NCI-H460 (cell line): ENCODE data around the gene SNW1. TPM values are rescaled to one million over a fixed set of nuclear protein-coding genes. Genes with fewer than 3 reads are reported as not detected.

Source experiments
- DNase-seq: peaks from one replicate; pipeline ENCODE4 v3.0.0-alpha.2; 2016; ENCODE audit warnings: low read depth; ENCODE audit errors: extremely low read depth
- total RNA-seq: library from RNA; depleted of rRNA; stranded (reverse); fragments of >200 nt; shearing (Covaris generic); gene quantifications from 2 replicates; pipeline ENCODE4 v1.2.3, GENCODE V29; 2014; rRNA removed

SNW1 gene
- total RNA-seq, 1 experiment from 2014 or later = 104 TPM

DNA sequence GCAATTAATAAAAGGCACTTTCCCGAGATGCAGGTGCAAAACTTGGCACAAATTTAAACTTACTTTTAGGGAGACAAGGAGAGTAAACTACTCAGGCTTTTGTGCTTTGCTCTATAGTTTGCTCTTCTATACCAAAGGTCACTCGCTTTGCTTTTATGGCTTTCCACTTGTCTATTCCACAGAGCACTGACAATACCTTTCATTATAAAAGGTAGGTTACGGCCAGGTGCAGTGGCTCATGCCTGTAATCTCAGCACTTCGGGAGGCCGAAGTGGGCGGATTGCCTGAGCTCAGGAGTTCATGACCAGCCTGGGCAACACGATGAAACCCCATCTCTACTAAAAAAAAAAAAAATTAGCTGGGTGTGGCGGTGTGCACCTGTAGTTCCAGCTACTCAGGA lies 86.0 kb downstream of the SNW1 start:
- DNase-seq = no peak

DNA sequence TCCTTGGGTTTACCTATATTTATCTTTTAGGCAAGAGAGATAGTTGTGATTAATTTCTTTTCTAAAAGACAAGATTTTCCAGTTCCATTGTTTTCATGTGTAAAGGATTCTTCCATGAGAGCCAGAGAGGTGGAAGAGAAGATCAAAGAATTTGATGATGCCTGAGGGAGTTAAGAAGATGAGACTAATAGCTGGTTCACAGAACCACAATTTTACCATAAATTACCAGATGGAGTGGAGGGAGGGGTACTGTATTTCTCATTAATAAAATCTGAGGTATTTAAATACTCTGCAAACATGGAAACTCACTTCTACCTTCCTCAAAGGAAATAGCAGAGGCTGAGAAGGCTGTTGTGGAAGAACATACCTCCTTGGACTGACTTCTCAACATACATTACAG lies 87.8 kb downstream of the SNW1 start:
- no peak for DNase-seq

Other genes starting within 250 kb of the SNW1 start
- gene SPTLC2, start 144.5 kb downstream of the SNW1 start, total RNA-seq = 9.6 and 11.6 TPM in 2 replicates
- 20.4 and 20.8 TPM in 2 replicates for gene ALKBH1, start 53.1 kb downstream of the SNW1 start, total RNA-seq
- 670 and 671 TPM in 2 replicates for gene SLIRP, start 53.1 kb downstream of the SNW1 start, total RNA-seq
- 4.2 and 6.7 TPM in 2 replicates for gene ADCK1, start 39.0 kb upstream of the SNW1 start, total RNA-seq